ENCODE data around the gene ANAPC7.

DNA sequence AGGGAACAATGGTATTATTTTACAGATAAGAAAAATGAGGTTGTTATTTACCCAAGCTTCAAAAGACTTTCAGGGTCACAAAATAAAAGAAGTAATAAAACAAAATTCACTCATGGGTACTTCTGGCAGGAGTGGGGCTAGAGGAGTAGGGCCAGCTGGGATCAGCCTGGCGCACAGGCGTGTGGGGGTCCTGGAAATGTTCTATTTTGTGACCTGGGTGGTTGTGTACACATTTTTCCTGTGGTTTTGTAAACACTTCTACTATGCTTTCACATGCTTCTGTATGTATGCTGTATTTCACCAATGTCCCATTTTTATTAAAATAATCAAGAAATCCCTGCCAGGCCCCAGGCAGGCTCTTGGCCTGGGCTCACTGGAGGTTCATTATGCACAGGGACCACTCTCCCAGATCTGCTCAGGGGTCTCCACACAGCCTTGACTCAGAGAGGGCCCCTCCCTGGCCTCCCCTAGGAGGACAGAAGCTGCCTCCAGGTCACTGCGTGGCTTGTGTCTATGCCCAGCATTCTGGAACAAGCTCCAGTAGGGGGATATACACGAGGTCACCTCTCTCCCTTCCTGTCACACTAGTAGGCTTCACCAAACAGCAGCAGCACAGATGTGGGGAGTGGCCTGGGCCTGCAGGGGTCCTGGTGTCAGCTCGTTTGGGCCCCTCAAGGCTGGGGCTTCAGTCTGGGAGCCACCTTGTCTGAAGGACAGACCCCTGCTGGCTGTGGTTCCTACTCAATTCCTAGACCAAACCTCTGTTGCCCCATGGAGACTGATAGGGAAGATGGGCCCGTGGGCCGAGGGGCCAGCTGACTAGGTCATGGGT lies 37.8 kb downstream of the ANAPC7 start:
- TF ChIP-seq GATA2 (IDR thresholded peaks at IDR 0.05; ENCODE audit: low read depth, low read length) = no peak
- TF ChIP-seq GATA3 (IDR thresholded peaks at IDR 0.05; ENCODE audit: low read depth, low read length) = no peak

Data from SH-SY5Y (cell line).